ENCODE data around the gene UBN1.

UBN1 gene

GRCh38 chr16:4865231-4865860 is 18.1 kb downstream of the UBN1 start:
- no peak for DNase-seq

- DNase-seq = no peak
Observed at GRCh38 chr16:4866586-4866985, 19.3 kb downstream of the UBN1 start.

DNA sequence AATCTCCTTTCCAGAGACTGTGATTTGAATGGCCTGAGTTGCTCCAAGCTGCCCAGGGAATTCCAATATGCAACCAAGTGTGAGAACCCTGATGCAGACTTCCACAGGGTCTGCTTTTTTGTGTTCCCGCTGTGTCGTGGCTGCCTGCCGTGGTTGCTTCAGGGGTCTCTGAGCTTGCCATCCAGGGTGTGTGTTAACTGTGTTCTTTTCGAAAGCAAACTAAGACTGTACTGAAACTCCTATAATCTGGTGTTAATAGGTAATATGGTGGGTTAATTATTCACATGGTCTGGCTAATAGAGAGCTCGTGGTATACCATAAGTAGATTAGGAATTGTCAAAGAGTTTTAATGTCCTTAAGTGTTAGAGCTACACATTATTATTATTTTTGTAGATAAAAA is 20.7 kb downstream of the UBN1 start:
- DNase-seq = no peak

DNA sequence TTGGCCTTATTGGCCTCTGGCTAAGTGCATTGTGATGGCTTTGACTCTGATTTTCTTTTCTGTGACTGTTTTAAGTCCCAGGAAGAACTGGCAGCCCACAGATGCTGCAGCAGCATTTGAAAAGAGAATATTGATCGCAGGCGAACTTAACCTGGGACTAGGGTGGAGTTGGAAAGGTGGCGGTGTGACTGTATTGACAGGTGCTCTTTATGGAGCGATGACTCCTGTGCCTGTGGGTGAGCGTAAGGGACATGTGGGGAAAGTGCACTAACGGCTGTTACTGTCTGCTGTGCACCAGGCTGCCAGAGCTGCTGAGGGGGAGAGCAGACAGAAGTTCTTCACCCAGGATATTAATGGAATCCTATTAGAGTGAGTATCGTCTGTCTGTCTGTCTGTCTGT is 21.3 kb downstream of the UBN1 start:
- no peak for DNase-seq

DNA sequence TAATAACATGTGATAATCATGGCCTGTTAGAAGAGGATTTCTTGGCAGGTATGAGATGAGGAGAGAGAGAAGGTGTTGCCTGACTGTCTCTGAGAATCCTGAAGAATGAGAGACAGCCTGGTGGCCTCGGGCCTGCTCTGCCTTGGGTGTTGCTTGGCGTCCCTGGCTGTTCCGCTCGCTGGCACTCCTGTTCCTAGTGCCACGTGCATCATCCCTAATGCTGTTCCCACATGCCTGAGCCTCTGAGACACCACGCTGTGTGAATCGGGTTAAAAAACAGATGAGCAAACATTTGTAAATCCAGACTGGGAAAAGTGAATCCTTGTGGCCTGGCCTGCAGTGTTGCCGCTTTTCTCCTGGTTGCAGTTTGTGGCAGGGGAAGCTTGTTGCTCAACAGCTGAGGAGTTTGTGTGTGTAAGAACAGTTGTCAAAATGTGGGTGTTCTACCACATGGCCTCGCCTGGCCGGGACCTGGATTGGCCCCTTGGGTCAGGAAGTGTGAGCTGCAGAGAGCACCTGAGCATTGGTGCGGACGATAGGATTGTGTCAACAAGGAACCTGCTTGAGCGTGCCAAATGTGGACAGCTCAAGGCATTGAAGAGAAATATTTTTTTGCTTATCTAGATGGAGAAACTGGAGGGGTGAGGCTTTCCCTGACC is 22.0 kb downstream of the UBN1 start:
- no peak for DNase-seq

GRCh38 chr16:4870138-4870671 is 22.9 kb downstream of the UBN1 start:
- no peak for DNase-seq

DNA sequence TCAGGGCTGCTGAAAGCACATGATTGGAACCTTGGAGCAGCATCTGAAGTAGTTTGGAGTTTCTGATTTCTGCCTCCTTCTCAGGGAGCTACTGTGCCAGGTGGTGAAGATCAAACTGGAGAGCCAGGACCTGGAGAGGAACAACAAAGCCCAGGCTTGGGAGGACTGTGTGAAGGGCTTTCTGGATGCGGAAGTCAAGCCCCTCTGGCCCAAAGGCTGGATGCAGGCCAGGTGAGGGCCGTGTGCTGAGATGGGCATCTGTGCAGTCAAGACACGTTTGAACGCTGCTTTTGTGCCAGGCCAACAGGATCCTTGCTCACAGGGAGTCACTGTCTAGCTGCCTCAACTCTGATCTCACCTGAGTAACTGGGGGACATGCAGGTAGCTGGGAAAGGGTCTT is 23.8 kb downstream of the UBN1 start:
- no peak for DNase-seq

GRCh38 chr16:4873091-4873490 is 25.8 kb downstream of the UBN1 start:
- DNase-seq = no peak

GRCh38 chr16:4874666-4875065 is 27.4 kb downstream of the UBN1 start:
- DNase-seq = no peak

DNA sequence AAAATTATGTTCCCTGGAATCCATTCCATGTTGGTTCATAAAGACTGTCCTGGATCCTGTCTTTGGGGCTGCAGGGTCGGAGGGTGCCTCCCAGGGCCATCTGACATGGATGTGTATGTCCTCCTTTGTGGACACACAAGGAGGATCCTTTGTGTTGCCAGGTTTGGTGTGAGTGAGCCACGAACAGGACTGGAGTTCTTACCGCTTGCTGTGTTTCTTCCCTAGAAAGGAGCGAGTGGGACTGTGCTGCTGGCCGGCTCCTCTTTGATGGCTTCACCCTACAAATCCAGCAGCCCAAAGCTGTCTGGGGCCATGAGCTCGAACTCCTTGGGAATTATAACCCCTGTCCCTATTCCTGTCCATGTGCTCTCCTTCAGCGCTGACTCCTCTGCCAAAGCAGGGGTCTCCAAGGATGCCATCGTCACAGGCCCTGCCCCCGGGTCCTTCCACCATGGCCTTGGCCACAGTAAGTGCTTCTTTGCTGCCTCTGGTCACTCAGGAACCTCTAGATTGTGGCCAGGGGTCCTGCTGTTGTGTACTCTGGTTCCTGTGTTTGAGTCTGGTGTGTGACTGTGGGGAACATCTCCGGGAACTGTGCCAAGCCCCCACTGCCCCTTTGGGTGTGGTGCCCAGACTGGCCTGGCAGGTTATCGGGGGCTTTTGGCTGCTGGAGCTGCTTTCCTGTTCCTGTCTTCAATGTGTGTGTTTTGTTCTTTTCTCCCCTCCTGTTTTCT is 29.5 kb downstream of the UBN1 start:
- DNase-seq = no peak

DNA sequence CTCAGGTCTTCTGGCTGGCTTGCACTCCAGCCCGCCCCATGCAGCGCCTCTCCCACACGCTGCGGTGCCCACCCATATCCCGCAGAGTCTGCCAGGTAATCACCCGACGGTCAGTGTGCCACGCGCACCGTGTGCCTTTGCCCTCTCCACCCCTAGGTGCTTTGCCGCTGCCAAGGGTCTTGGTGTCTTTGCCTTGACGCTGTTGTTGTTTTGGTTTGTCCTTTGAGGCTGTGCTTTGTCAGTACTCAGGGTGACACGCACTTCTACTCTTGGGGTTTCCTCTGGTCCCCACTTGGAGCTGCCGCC is 30.1 kb downstream of the UBN1 start:
- DNase-seq = no peak

GRCh38 chr16:4879049-4879448 is 31.8 kb downstream of the UBN1 start:
- DNase-seq = no peak

- DNase-seq = no peak
Observed at GRCh38 chr16:4880006-4880580, 32.8 kb downstream of the UBN1 start.

DNA sequence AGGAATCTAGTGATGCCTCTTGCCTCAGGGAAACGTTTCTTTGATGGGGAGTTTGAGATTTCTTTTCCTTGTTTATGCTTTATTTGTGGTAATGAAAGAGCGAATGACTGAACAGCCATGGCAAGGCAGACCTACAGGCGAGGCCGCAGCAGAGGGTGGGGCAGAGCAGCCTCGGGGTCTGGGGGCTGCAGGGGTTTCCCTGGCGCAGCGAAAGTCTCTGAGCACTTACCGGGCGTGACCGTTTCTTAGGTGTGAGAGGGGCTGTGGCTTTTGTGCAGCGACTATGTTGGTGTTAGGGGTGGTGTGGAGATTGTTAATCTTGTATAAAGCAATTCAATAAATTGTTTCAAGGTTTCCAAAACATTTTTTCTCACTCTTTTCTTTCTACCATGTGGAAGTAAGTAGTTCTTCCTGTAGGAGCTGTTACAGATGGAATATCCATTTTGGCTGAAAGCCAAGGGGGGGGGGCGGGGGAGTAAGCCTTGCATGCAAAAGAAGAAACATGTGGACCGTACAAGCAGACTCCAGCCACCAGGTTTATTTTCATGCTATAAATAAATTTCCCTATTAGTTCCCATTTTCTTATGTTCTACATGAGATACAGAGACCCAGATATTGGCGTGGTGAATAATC is 34.8 kb downstream of the UBN1 start:
- DNase-seq = no peak

- no peak for DNase-seq
Observed at GRCh38 chr16:4882633-4883285, 35.5 kb downstream of the UBN1 start.

DNA sequence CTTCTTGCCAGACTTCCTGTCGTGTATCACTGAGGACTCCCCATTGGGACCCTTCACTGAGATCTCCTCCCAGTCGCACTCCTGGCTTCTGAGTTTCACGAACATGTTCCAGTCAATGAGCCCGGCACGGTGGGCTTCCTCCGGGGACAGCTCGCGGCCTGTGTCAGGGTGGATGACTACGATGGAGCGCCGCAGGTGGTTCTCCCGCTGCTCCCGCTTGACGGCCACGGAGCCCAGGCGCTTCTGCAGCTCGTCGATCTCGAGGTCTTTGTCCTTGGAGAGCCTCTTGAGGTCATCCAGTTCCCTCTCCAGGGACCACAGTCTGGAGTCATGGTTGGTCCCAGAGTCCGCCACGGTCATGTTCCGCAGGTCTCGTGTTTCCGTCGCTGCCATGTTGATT is 36.2 kb downstream of the UBN1 start:
- no peak for DNase-seq

DNA sequence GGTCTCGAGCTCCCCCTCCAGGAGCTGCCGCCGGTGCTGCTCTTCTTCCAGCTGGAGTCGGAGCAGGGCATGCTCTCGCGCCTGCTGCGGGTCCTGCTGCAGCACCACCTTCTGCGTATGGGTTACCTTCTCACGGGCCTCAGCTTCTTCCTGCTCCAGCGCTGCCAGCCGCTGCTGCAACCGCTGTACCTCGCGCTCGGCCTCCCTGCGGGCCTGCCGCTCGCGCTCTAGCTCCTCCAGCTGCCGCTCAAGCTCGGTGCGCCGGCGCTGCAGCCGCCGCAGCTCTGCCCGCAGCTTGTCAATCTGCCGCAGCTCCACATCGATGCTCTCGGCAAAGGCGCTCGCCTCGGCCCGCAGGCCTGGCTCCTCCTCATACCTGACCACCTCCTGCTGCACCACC is 36.9 kb downstream of the UBN1 start:
- no peak for DNase-seq

DNA sequence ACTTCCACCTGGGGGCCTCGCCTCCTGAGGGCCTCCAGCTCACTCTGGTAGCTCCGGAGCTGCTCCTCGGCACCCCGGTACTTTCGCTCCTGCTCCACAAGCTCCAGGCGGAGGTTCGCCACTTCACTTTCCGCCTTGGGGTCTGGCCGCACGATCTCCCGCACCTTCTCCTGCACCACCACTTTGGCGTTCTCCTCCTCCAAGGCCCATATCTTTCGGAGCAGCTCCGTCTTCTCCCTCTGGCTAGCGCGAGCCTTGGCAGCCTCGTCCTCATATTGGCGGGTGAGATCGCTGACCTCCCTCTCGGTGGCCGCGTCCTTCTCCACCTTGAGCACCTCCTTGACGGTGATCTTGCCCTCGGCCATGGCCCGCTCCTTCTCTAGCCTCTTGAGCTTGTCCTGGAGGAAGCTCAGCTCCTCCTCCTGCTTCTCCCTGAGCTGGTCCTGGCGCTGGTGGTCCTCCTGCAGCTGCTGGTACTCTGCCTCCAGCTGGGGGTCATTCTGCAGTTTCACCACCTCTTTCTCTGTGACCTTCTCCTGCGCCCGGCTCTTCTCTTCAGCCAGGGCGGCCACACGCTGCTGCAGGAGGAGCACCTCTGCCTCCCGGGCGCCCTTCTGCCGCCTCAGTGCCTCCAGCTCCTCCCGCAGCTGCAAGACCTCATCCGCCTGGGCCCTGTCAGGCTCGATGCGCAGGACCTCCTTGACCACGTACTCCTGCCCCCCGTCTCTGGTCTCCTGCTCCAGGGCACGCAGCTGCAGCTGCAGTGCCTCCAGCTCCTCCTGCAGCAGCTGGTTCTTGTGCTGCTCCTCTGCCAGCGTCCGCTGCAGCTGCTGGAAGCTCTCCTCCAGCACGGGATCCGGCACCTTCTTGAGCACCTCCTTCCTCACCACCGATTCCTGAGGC is 37.9 kb downstream of the UBN1 start:
- no peak for DNase-seq

DNA sequence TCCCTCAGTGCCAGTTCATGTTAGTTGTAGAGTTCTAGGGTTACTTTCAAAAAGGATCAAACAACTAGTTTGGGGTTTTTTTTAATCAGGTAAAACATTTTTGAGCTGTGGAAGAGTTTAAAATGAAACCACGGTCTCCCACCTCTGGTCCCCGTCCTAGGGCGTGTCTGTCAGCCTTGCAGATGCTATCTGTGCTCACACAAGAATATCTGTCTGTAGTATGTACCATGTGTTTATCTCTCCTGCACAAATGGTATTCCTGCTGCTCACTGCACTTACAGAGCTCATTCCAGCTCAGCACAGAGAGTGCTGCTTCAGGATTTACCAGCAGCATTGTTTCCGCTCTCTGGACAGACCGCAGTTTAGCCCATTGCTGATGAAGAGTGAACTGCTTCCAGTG is 38.9 kb downstream of the UBN1 start:
- no peak for DNase-seq

- no peak for DNase-seq
Observed at GRCh38 chr16:4888428-4889135, 41.3 kb downstream of the UBN1 start.

DNA sequence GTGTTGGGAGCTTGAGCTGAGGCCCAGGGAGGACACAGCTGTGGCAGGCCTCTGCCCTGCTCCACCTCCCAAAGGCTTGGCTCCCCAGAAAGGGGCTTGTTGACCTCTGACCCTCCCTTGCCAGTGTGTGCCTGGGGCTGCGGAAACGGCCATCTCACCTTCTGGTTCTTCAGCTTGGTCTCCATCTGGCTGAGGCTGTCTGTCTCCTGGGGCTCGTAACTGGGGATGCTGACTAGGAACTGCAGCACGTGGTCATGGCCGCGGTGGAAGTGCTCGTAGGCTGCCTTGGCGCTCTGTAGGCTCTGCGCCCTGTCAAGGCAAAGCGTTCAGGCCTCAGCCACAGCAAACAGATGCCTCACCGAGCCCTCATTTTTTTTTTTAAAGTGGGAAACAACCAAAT is 42.7 kb downstream of the UBN1 start:
- no peak for DNase-seq

Data from CD4-positive, alpha-beta T cell treated with Interleukin-17A for 4 hours (primary cell).